ENCODE measurements around the gene GRAP2. TPM values are rescaled to one million over a fixed set of nuclear protein-coding genes. Genes with fewer than 3 reads are reported as not detected.

GRAP2 gene
- total and polyA plus RNA-seq, 9 of the 15 experiments (the other 6 are each of a cell fraction or from before 2014, with no cell fraction given) = 4.8 to 88.7 (median 60.4) TPM

DNA sequence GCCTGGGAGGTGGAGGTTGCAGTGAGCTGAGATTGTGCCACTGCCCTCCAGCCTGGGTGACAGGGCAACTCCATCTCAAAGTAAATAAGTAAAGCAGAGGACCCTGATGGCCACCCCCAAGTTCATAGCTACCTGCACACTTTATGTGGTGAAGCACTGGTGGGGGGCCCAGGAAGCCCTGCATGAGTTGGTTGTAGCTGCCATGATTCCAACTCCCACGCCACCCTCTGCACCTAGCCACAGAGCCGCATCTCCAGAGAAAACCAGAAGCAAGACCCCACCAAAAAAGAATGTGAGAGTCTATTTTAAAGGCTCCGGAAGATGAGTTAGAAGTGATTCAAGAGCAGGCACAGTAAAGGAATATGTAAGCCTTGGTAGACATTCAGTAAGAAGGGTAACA lies 38.9 kb downstream of the GRAP2 start:
- H4K20me1 ChIP-seq (replicated peaks; ENCODE audit: control insufficient read depth, insufficient read depth, low read length) = no peaks in the 10 kb centered on the region
- no peak for DNase-seq (ENCODE audit: extremely low read depth in 1 of 4, low spot score in 3 of 4)
- 95% methylated on average over 3 of the region's 3 CpGs for WGBS (ENCODE audit: insufficient coverage, low coverage, missing lambda C conversion rate)
- no peaks in the 10 kb centered on the region for H3K27me3 ChIP-seq (ENCODE audit: control insufficient read depth in 2 of 2, insufficient read depth in 2 of 2, low read length in 2 of 2)
- BruUV-seq (replicated peaks) = no TSS peak
- no peak overlapping the region for H2AFZ ChIP-seq (ENCODE audit: low read depth, low read length)
- peaks cover 18 to 63% of the 10 kb centered on the region in 2 experiments for H3K4me1 ChIP-seq (replicated peaks in 1 of 2; ENCODE audit: control insufficient read depth in 2 of 2, insufficient read depth in 2 of 2, low read length in 2 of 2)
- no peak for FAIRE-seq
- intact Hi-C loops (cut with micrococcal nuclease) = no loop called here
- in situ Hi-C loops (cut with MboI) = no loop called here
- no peaks in the 10 kb centered on the region for H3K9me3 ChIP-seq (replicated peaks; ENCODE audit: control insufficient read depth, insufficient read depth, low read depth, low read length)
- H3K4me2 ChIP-seq (ENCODE audit: insufficient read depth, low read length) = no peak overlapping the region
- H3K27ac ChIP-seq (ENCODE audit: extremely low read depth, low read depth, low read length) = no peak overlapping the region
- POLR2A ChIA-PET = interaction anchor here (0.5 to 0.6 kb wide), 2 partner anchors 38 to 1098 kb away, joined by 3 read pairs; no protein-coding TSS in a partner anchor
- CTCF ChIA-PET (ENCODE audit: low intra/inter-chr PET ratio) = no interaction called here
- no peaks in the 10 kb centered on the region for H3K9me1 ChIP-seq (ENCODE audit: control insufficient read depth, insufficient read depth, low read length)
- no peak for ATAC-seq
- H3K79me2 ChIP-seq (ENCODE audit: control insufficient read depth, insufficient read depth, low read length) = peaks cover 19% of the 10 kb centered on the region; the same call in 1 of the 3 replicates
- H3K36me3 ChIP-seq (ENCODE audit: control insufficient read depth, insufficient read depth, low read length) = no peaks in the 10 kb centered on the region
- H3K4me3 ChIP-seq = no peak overlapping the region
- H3K9ac ChIP-seq (ENCODE audit: insufficient read depth in 1 of 2, low read depth in 2 of 2, low read length in 2 of 2) = no peak overlapping the region
- TF ChIP-seq TEAD4 (IDR thresholded peaks at IDR 0.05; ENCODE audit: low read length) = no peak
- TF ChIP-seq TEAD4 (CRISPR knock-in tag; IDR thresholded peaks at IDR 0.05; ENCODE audit: borderline replicate concordance) = no peak
- TF ChIP-seq NFRKB (IDR thresholded peaks at IDR 0.05; ENCODE audit: low read depth) = no peak
- TF ChIP-seq, protein P1, sequence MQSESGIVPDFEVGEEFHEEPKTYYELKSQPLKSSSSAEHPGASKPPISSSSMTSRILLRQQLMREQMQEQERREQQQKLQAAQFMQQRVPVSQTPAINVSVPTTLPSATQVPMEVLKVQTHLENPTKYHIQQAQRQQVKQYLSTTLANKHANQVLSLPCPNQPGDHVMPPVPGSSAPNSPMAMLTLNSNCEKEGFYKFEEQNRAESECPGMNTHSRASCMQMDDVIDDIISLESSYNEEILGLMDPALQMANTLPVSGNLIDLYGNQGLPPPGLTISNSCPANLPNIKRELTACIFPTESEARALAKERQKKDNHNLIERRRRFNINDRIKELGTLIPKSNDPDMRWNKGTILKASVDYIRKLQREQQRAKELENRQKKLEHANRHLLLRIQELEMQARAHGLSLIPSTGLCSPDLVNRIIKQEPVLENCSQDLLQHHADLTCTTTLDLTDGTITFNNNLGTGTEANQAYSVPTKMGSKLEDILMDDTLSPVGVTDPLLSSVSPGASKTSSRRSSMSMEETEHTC (IDR thresholded peaks at IDR 0.05) = no peak
- no peak for TF ChIP-seq GTF2F1 (IDR thresholded peaks at IDR 0.05; ENCODE audit: low read depth, low read length)
- no peak for TF ChIP-seq HDAC1 (IDR thresholded peaks at IDR 0.05)
- TF ChIP-seq, protein P2, sequence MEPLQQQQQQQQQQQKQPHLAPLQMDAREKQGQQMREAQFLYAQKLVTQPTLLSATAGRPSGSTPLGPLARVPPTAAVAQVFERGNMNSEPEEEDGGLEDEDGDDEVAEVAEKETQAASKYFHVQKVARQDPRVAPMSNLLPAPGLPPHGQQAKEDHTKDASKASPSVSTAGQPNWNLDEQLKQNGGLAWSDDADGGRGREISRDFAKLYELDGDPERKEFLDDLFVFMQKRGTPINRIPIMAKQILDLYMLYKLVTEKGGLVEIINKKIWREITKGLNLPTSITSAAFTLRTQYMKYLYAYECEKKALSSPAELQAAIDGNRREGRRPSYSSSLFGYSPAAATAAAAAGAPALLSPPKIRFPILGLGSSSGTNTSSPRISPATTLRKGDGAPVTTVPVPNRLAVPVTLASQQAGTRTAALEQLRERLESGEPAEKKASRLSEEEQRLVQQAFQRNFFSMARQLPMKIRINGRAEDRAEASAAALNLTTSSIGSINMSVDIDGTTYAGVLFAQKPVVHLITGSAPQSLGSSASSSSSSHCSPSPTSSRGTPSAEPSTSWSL (CRISPR knock-in tag; IDR thresholded peaks at IDR 0.05; ENCODE audit: borderline replicate concordance) = no peak
- no peak for TF ChIP-seq NELFE (IDR thresholded peaks at IDR 0.05; ENCODE audit: insufficient read depth, insufficient read length)
- TF ChIP-seq NUFIP1 (IDR thresholded peaks at IDR 0.05; ENCODE audit: partially characterized antibody) = no peak
- TF ChIP-seq XRCC3 (IDR thresholded peaks at IDR 0.05) = no peak
- TF ChIP-seq, protein P3, sequence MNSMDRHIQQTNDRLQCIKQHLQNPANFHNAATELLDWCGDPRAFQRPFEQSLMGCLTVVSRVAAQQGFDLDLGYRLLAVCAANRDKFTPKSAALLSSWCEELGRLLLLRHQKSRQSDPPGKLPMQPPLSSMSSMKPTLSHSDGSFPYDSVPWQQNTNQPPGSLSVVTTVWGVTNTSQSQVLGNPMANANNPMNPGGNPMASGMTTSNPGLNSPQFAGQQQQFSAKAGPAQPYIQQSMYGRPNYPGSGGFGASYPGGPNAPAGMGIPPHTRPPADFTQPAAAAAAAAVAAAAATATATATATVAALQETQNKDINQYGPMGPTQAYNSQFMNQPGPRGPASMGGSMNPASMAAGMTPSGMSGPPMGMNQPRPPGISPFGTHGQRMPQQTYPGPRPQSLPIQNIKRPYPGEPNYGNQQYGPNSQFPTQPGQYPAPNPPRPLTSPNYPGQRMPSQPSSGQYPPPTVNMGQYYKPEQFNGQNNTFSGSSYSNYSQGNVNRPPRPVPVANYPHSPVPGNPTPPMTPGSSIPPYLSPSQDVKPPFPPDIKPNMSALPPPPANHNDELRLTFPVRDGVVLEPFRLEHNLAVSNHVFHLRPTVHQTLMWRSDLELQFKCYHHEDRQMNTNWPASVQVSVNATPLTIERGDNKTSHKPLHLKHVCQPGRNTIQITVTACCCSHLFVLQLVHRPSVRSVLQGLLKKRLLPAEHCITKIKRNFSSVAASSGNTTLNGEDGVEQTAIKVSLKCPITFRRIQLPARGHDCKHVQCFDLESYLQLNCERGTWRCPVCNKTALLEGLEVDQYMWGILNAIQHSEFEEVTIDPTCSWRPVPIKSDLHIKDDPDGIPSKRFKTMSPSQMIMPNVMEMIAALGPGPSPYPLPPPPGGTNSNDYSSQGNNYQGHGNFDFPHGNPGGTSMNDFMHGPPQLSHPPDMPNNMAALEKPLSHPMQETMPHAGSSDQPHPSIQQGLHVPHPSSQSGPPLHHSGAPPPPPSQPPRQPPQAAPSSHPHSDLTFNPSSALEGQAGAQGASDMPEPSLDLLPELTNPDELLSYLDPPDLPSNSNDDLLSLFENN (IDR thresholded peaks at IDR 0.05; ENCODE audit: low read depth in 2 of 2, low read length in 2 of 2) = no peak
- TF ChIP-seq, protein P4, sequence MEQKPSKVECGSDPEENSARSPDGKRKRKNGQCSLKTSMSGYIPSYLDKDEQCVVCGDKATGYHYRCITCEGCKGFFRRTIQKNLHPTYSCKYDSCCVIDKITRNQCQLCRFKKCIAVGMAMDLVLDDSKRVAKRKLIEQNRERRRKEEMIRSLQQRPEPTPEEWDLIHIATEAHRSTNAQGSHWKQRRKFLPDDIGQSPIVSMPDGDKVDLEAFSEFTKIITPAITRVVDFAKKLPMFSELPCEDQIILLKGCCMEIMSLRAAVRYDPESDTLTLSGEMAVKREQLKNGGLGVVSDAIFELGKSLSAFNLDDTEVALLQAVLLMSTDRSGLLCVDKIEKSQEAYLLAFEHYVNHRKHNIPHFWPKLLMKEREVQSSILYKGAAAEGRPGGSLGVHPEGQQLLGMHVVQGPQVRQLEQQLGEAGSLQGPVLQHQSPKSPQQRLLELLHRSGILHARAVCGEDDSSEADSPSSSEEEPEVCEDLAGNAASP (IDR thresholded peaks at IDR 0.05) = no peak
- TF ChIP-seq FIP1L1 (IDR thresholded peaks at IDR 0.05; ENCODE audit: low read depth, low read length, poor library complexity, severe bottlenecking) = no peak
- no peak for TF ChIP-seq BCL6 (CRISPR knock-in tag; IDR thresholded peaks at IDR 0.05)
- TF ChIP-seq GABPA (tag; conservative IDR thresholded peaks at IDR 0.05; ENCODE audit: low read depth) = no peak

Data from K562 (cell line).